ENCODE measurements around the gene SH3TC1.

The SH3TC1 gene

GRCh38 chr4:8217246-8217511 lies 18.1 kb downstream of the SH3TC1 start:
- DNase-seq: no peak

GRCh38 chr4:8217871-8218270 lies 18.8 kb downstream of the SH3TC1 start:
- DNase-seq: no peak

- no peak for DNase-seq
Observed at GRCh38 chr4:8218371-8219031, 19.4 kb downstream of the SH3TC1 start.

- no peak for DNase-seq
Observed at GRCh38 chr4:8219236-8219635, 20.1 kb downstream of the SH3TC1 start.

- no peak for DNase-seq
Observed at GRCh38 chr4:8220661-8221450, 21.8 kb downstream of the SH3TC1 start.

GRCh38 chr4:8221476-8221875 lies 22.4 kb downstream of the SH3TC1 start:
- DNase-seq: peak; percentile 52 to 66

GRCh38 chr4:8221985-8222384 lies 22.9 kb downstream of the SH3TC1 start:
- no peak for DNase-seq

- DNase-seq: no peak
Observed at GRCh38 chr4:8222609-8223388, 23.7 kb downstream of the SH3TC1 start.

- DNase-seq: no peak
Observed at GRCh38 chr4:8224267-8224974, 25.3 kb downstream of the SH3TC1 start.

- peak; percentile 83 to 88 for DNase-seq
Observed at GRCh38 chr4:8224975-8225625, 26.0 kb downstream of the SH3TC1 start.

- DNase-seq: no peak
Observed at GRCh38 chr4:8225706-8226443, 26.8 kb downstream of the SH3TC1 start.

GRCh38 chr4:8227201-8227770 lies 28.2 kb downstream of the SH3TC1 start:
- DNase-seq: peak; percentile 24 to 42

GRCh38 chr4:8227771-8228318 lies 28.8 kb downstream of the SH3TC1 start:
- DNase-seq: no peak

- no peak for DNase-seq
Observed at GRCh38 chr4:8228319-8229250, 29.5 kb downstream of the SH3TC1 start.

GRCh38 chr4:8229331-8229975 lies 30.4 kb downstream of the SH3TC1 start:
- DNase-seq: no peak

- DNase-seq: no peak
Observed at GRCh38 chr4:8230033-8230432, 30.9 kb downstream of the SH3TC1 start.

- DNase-seq: no peak
Observed at GRCh38 chr4:8230891-8231290, 31.8 kb downstream of the SH3TC1 start.

- DNase-seq: no peak
Observed at GRCh38 chr4:8231551-8232049, 32.5 kb downstream of the SH3TC1 start.

- DNase-seq: no peak
Observed at GRCh38 chr4:8232748-8233147, 33.7 kb downstream of the SH3TC1 start.
